GM18520 (cell line): Measurements from ENCODE around the gene TOX2.

Source experiments
- ATAC-seq: cut with Tn5 transposase; IDR thresholded peaks from one replicate; pipeline ENCODE4 v1.9.1; 2021; ENCODE audit not compliant: unreplicated experiment

Gene TOX2

DNA sequence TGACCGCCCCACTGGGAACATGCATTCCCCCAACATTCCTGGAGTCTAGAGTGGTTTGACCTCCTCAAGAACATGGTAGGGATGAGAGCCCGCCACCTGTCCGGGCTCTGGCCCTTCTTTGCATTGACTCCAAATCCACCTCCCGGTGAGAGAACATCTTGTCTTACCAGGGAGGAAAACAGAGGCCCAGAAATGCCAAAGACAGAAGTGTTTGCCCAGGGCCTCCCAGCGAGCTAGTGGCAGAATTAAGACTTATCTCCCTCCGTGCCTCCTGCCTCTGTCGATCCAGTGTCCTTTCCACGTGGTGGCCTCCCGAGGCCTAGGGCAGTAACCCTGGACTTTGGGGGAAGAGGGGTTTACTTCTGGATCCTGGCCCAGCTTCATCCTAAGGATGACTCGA is 137.5 kb downstream of the TOX2 start:
- no peak for ATAC-seq

DNA sequence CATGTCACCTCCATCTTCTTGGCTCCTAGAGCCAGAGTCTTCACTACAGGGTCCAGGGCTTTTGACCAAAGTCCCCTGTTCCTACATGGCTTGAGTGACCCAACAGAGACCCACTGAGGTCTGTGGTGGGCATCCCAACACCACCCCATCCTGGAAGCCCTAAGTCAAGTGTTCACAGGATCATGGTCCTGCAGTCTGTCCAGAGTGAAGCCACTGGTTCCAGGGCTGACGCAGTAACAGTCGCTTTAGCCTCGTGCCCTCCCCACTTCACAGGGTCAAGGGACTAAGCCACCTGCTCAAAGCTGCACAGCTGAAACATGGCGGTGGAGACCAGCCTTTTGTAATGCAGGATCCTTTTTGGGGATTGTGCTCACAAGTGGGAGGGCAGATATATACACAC is 138.4 kb downstream of the TOX2 start:
- ATAC-seq = no peak

DNA sequence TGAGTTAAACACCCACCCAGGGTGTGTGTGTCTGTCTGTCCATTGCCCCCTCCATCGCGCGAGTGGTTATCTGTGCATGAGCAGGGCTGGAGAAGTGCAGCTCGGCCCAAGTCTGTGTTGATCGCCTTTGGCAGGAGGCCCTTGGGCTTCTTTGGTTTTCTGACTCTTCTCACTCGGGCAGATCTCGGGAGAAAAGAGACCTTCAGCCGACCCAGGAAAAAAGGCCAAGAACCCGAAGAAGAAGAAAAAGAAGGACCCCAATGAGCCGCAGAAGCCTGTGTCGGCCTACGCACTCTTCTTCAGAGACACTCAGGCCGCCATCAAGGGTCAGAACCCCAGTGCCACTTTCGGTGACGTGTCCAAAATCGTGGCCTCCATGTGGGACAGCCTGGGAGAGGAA is 139.5 kb downstream of the TOX2 start:
- no peak for ATAC-seq

DNA sequence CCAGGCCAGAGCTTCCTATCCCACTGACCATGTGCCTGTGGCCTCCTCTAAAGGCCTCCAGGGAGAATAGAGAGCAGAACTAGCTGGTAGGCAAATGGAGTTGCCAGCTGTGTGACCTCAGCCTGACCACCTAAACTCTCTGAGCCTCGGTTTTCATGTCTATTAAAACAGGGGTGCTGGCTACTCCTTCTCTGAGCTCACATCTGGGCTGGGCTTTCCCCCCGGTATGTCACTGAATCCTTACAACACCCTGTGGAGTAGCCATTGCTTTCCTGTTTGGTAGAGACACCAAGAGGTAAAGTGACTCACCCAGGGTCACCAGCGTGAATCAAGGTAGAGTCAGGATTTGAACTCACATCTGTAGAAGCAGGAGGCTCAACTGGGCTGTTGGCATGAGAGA is 140.2 kb downstream of the TOX2 start:
- no peak for ATAC-seq

DNA sequence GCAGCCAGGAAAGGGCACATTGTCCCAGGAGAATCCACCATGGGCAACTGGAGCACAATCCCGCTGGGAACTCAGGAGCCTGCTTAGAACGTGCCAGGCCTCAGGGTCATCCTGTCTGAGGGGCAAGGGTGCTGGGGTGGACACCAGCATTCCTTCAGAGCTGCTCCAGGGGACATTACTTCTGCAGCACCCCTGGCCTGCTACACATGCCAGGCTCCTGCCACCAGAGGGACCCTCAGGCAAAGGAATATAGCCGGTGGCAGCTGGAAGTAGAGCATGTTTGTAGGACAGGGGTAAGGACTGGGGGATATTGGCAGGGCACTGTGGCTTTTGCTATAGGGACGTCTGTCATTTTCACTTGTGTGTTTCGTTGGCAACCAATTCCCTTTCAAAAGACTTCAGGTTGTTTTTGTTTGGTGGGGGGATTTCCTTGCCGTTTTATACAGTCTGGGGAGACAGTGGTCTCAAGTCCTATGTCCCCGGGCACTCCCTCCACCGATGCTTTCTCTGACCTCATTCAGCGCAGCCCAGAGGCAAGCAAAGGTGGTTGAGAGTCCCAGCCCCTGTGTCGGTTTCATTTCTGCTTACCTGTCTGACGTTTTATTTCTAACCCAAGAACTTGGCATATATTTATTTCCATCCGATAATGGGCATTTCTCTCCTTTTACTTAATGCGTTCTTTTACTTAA is 141.5 kb downstream of the TOX2 start:
- no peak for ATAC-seq

DNA sequence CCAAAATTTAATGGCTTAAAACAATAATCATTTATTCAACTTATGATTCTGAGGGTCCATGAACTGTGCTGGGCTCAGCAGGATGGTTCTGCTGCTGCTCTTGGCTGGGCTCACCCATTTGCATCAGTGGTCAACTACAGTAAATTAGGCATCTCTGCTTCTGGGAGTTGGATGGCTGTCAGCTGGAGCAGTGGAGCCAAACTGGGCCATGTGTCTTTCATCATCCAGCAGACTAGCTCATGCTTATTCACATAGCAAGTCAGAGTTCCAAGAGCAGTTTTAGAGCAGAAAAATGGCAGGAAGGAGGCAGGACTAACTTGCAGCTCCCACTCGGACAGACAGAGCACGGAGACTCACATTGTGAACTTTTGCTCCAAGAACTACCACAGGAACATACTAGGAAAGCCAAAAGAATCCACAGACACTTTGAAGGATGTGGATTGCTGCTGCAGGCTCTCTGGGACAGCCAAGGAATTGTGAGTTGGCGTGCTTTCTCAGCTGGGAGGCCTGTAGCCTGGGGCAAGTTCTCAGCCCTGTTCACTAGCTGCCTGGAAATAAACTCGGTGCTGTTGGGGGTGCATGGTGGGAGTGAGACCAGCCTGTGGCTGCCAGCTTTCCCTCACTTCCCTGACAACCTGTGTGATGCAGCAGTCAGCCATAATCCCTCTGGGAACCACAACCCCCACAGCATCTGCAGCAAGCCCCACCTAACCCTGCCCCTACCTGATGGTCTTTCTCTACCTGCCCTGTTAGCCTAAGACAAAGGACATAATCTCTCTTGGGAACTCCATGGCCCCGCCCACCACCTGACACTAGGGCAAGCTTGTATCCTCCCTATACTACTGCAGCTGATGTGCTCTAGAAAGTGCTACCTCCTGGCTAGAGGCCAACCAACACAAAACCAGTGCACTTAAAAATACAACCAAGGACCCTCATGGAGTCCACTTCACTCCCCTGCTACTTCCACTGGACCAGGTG is 143.3 kb downstream of the TOX2 start:
- ATAC-seq = no peak

DNA sequence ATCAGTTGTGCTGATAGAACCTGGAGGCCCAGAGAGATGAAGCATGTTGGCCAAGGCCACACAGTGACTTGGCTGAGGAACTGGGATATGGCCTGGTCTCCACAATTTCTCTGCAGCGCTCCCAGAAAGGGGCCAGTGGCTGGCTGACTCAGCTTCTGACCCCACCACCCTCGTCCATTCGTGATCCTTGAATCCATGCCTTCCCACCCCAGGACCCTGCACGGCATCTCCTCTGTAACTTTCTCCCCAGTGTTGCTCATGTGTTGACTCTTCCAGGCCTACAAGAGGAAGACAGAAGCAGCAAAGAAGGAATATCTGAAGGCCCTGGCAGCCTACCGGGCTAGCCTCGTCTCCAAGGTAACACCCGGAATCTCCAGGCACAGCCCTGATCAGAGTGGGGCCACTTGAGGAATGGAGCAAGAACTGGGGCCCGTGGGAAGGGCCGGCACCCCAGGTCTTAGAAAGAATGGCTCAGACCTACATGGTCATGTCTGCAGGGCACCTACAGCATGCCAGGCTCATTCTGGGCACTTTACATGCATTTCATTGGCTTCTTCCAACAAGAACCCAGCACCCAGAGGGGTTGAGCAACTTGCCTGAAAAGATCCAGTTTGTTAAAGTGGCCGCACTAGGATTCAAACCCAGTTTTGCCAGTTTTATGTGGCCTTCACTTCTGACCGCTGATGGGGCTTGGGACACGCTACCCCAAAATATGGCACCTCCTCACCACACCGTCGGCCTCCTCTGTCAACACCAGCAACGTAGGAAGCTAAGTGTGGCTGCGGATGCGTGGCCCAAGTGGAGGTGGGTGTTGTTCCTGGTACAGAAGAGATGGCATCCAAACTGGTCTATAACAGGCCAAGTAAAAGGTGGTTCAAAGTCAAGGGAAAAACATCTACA is 150.1 kb downstream of the TOX2 start:
- no peak for ATAC-seq

DNA sequence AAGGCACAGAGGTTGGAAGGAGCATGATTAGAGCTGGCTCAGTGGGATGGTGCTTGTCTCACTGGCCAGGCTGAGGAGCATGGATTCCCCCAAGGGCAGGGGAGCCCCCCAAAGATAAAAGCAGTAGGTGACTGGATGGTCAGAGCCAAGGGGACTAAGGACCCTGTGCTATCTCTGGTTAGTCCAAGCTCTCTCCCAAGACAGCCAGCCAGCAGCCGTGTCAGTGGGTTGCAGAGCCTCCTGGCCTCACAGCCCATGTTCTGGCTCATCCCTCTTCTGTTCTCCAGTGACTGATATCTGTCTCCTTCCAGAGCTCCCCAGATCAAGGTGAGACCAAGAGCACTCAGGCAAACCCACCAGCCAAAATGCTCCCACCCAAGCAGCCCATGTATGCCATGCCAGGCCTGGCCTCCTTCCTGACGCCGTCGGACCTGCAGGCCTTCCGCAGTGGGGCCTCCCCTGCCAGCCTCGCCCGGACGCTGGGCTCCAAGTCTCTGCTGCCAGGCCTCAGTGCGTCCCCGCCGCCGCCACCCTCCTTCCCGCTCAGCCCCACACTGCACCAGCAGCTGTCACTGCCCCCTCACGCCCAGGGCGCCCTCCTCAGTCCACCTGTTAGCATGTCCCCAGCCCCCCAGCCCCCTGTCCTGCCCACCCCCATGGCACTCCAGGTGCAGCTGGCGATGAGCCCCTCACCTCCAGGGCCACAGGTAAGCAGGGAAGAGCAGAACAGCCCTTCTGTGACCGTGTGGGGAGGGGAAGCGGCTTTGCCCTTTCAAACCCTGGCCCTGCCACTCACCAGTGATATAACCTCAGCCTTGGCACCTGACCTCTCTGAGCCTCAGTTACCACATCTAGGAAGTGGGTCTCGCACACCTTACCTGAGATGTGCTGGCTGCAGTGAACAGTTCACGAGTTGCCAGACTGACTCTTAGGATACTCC is 151.0 kb downstream of the TOX2 start:
- ATAC-seq = no peak

DNA sequence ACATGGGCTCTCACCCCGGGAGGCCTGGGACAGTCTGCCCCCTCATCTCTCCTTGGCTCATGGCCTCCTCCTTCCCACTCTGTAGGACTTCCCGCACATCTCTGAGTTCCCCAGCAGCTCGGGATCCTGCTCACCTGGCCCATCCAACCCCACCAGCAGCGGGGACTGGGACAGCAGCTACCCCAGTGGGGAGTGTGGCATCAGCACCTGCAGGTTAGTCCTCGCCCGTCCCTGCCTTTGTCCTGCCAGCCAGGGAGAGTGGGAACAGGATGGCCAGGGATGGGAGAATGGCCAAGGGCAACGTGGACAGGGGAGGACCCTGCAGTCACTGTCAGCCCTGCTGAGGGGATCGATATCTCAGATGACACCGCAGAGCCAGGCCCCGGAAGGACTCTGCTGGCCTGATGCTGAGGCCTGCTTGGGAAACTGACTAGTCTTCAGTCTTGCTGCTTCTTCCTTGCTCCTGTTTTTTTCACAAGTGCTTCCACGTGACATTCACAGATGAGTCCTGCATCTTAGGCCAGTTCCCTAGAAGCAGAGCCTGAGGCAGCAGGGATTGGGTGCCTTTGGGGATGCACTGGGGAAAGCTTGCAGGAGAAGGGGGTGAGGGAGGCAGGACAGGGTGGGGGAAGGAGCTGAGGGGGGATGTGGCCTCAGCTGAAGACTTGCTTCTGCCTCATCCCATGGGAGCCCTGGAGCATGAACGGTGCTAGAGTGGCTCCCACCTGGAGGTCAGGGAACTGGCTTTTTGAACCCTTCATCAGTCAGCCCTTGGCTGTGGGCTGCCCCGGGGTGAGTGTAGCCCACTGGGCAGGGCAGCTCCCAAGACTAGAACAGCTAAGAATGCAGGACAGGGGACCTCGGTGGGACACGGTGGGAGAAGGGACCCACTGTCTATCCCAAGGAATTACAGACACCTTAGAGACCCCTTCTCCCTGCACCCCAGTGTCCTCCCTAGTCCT is 152.3 kb downstream of the TOX2 start:
- no peak for ATAC-seq

DNA sequence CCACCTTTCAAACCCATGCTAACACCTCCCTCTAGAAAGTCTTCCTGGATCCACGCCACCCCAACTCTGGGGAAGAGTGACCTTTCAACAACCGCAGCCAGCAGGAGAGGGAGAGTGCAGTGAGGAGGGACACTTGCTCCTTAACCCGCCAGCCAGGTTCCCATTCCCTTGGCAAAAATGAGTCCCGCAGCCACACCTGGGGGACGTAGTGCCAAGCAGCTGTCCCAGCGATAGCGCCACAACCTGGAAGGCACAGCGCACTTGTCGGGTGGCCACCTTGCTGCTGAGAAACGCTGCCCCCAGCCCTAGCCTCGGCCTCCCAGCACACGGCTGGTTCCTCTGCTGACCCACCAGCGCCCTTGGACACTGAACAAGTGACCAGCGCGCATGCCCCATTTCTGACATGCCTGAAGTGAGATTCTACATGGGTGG is 153.0 kb downstream of the TOX2 start:
- no peak for ATAC-seq

DNA sequence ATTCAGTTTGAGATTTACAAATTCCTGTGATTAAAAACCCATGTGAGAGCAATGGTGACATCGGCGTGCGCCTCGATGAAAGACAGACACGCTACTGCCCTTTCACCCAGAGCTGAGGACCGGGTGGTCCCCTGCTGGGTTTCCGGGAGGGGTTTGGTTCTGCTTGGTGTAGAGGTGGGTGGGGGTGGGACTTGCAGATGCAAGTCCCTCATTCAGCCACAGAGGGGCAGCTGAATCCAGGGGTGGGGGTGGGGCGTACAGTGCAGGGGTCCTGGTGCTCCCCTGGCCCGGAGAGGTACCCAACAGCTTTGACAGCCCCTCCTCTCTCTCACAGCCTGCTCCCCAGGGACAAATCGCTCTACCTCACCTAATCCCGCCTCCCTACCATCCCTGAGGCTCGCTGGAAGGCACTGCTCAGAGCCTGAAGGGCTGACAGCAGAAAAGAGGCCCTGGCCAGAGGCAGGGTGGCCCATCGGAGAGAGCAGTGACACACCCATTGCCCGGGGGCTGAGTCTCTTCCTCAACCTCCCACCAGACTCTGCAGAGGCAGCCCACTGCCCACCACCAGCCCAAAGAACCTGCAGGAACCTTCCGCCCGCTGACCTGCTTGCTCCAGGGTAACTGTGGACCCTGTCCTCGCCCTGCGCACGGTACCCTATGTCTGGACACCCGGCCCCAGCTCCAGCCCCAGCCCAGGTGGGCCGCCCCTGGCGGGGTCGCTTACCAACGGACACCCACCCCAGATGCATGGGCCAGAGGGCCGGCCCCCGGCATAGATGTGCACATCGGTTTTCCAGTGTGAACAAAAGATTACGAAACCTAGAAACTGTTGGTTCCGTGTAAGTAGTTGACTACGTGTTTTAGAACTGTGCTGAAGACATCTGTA is 153.9 kb downstream of the TOX2 start:
- no peak for ATAC-seq

DNA sequence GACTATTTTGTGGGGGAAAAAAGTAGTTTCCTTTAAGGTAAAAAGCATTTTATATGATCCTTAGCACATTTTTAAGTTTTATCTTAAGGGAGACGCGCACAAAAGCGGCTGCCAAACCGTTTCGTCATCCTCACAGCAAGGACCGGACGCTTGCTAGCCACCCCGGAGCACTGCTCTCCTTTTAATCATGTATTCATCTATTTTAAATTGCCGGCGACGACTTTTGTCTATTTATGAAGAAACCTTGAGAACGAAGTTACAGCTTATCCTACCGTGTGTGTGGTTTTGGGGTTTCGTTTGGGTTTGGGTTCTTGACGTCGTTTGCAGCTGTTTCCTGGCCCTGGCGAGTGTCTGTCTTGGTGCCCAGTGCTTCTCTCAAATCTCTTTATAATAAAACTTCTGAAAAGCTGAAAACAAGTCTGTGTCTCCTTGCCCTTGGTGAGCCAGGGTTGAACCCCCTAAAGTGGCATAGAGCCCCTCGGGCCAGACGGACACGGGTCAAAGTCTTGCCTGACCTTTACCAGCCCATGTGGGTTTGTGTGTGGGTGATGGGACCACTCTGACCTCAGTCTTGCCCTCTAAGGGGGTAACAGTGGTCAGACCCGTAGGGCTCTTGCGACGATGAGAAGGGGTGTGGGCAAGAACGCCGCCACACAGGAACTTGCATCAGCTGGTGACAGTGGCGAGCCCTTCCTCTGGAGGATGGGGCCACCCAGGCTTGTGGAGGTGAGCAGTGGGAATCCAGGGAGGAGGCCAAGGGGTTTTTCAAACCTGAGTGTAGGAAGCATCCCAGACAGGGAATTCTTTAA is 154.8 kb downstream of the TOX2 start:
- no peak for ATAC-seq

DNA sequence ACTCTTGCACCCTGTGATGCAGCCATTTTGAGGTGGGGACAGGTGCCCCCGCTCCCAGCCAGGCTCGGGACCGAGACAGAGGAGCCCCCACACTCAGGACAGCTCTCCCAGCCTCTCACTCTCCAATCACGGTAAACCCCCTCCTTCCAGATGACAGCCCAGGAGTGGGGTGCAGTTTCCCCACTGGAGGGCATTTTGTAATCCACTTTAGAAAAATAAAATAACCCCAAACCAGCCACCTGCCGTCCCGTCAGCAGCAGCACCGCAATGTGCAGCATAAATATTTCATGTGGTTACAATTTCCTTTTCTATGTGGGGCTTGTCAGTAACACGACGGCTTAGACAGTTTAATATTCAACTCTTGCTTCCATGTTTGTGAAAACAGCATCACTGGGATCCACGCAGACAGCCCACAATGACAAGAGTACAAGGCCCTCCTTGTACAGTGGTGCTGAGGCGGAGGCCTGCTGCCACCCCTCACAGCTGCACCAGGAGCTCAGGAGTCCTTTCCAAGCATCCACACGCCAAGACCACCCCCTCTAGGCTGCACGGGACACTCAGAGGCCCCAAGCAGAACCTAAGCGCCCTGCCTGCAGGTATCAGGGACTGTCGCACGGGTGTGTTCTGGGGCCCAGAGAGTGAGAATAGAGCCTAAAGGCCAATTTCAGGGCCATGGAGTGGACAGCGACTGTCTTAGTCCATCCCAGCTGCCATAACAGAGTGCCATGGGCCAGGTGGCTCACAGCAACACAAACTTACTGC is 155.7 kb downstream of the TOX2 start:
- no peak for ATAC-seq

DNA sequence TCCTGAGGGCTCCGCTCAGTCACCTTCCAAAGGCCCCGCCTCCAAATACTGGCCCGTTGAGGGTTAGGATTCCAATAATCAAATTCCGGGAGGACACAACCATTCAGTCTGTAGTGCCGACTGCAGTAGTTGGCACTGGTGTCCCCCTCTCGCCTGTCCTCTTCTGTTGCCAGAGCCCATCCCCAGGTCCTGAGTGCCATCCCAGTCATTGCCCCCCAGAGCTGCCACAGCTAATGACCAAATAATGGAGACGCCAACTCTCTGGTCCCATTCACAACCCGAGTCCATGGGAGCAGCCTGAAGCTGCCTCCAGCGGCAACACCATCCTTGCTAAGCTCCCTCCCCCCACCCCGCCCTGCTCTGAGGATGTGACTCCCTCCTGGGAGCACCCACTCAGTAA is 156.4 kb downstream of the TOX2 start:
- ATAC-seq = no peak

DNA sequence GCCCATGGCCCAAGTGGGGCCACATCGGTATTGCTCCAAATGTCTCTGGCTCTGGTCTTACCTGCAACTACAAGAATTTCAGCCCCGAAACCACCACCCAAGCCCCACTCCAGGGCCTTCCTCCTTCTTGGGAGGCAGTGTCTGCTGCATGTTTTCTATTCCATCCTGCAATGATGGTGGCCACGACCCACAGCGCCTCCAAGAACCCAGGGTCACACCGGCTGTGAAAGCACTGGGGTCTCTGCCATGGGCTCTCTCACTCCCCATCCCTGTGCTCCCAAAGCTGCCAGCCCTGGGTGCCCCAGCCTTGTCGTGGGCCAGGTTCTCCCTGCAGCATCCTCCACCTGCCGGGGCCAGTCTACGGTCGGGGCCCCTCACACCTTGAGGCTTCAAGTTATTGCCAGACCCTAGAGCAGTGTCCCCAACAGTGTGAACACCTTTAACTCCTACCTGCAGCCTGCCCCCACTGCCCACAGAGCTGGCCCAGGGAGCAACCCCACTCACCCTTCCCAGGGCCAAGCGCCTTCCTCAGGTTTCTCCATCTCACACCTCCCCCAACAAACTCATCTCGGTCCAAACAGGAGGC is 157.0 kb downstream of the TOX2 start:
- no peak for ATAC-seq

DNA sequence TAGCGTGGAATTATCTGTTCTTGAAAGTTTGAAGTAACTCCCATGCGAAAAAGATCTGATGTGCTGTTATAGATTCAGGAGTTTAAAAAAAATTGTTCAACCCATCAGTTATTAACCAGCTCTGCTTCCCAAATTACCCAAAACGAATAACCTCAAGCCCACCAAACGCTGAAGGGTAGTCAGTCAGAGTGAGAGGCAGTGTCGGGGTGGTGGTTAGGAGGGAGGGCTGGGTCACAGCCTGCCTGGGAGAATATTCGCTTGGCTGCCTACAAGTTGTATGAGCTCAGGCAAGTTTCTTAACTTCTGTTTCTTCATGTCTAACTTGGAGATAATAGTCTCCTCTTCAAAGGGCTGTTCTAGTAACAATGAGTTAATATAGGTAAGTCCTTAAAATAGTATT is 157.7 kb downstream of the TOX2 start:
- ATAC-seq = no peak
